HepG2 (cell line): Measurements from ENCODE around the gene DDAH1. TPM values are rescaled to one million over a fixed set of nuclear protein-coding genes. Genes with fewer than 3 reads are reported as not detected.
A peak's percentile ranks its signal among the peaks of the same experiment; 100 is the strongest.

Experiments used
- ATAC-seq: fragments of 200-7000 bp; cut with Tn5 transposase; 3 replicates; pipeline ENCODE4 v1.9.1; 2020; ENCODE audit warnings: mild to moderate bottlenecking, moderate library complexity
- BruUV-seq: library from RNA; stranded (reverse); fragments of 400-500 nt; replicated peaks from 2 replicates; lab custom pipeline; 2021; lab: Mats Ljungman, UMichigan
- CTCF ChIA-PET: fragments of 300-600 bp; formaldehyde crosslinking; extraction: SDS; loops from one replicate; lab custom pipeline; 2021; ENCODE audit warnings: low total read pairs, inconsistent platforms, low intra/inter-chr PET ratio; lab: Yijun Ruan, JAX
- POLR2A ChIA-PET: fragments of 350-600 bp; sonication (Branson Sonifier 250); formaldehyde crosslinking; loops from one replicate; lab custom pipeline; 2020; ENCODE audit warnings: antibody characterized with exemption, inconsistent platforms; lab: Yijun Ruan, JAX
- DNase-seq: peaks from one replicate; pipeline ENCODE4 v3.0.0-alpha.2; 2015; ENCODE audit warnings: low spot score
- FAIRE-seq: peaks from 3 replicates; lab custom pipeline; 2011; peaks lifted over from hg19 to GRCh38; lab: Jason Lieb, UNC
- H2AFZ ChIP-seq: one replicate; pipeline ENCODE4 v1.6.1; 2011; ENCODE audit warnings: low read length, inconsistent platforms
- H3K27ac ChIP-seq: fragments of 300-600 bp; 3 replicates; pipeline ENCODE4 v1.8.0; 2011; ENCODE audit warnings: mixed run types, mild to moderate bottlenecking, mixed read lengths, low read length, inconsistent platforms; ENCODE audit not compliant: insufficient read depth; ENCODE audit errors: extremely low read length
- H3K27me3 ChIP-seq, 2 experiments: fragments of 200-600 bp in 1 of 2; 2 replicates in 1 of 2; 3 replicates in 1 of 2; pipeline versions ENCODE4 v1.6.0 to v1.8.0; 2011; ENCODE audit warnings: low read length in 2 of 2, mild to moderate bottlenecking in 2 of 2, moderate library complexity in 2 of 2, inconsistent platforms in 1 of 2; ENCODE audit not compliant: insufficient read depth in 2 of 2, control insufficient read depth in 1 of 2
- H3K36me3 ChIP-seq, 2 experiments: fragments of 200-600 bp in 1 of 2; replicated peaks in 1 of 2; 2 replicates in 1 of 2; 3 replicates in 1 of 2; pipeline versions ENCODE4 v1.5.1 to v1.8.0; 2011; ENCODE audit warnings: low read length in 2 of 2, inconsistent platforms in 1 of 2; ENCODE audit not compliant: insufficient read depth in 2 of 2, control insufficient read depth in 1 of 2
- H3K4me1 ChIP-seq: 2 replicates; pipeline ENCODE4 v1.5.1; 2012; ENCODE audit warnings: low read length, inconsistent platforms; ENCODE audit not compliant: insufficient read depth
- H3K4me2 ChIP-seq: 2 replicates; pipeline ENCODE4 v1.6.0; 2011; ENCODE audit warnings: low read depth, low read length, inconsistent platforms
- H3K4me3 ChIP-seq, 3 experiments: fragments of 200-600 bp in 1 of 3; sonication (generic), shearing (Covaris generic) in 1 of 3; replicated peaks in 1 of 3; 2 replicates each; pipeline ENCODE4 v1.5.1; 2011 to 2016; ENCODE audit warnings: low read length in 3 of 3, inconsistent platforms in 2 of 3, low read depth in 2 of 3, mild to moderate bottlenecking in 2 of 3, control low read depth in 1 of 3, mixed read lengths in 1 of 3; ENCODE audit not compliant: insufficient read depth in 1 of 3
- H3K79me2 ChIP-seq: one replicate; pipeline ENCODE4 v1.6.1; 2011; ENCODE audit warnings: low read length, inconsistent platforms; ENCODE audit not compliant: insufficient read depth
- H3K9ac ChIP-seq: 2 replicates; pipeline ENCODE4 v1.6.0; 2011; ENCODE audit warnings: mild to moderate bottlenecking, low read depth, low read length, inconsistent platforms; ENCODE audit not compliant: insufficient read depth
- H3K9me3 ChIP-seq: 2 replicates; pipeline ENCODE4 v1.5.1; 2012; ENCODE audit warnings: mild to moderate bottlenecking, low read length
- H4K20me1 ChIP-seq: 2 replicates; pipeline ENCODE4 v1.6.0; 2011; ENCODE audit warnings: inconsistent platforms, mild to moderate bottlenecking, low read length, moderate library complexity; ENCODE audit not compliant: insufficient read depth
- CERS6 ChIP-seq: sonication (generic); formaldehyde crosslinking; IDR thresholded peaks from 2 replicates; pipeline ENCODE4 v1.5.0; 2020; ENCODE audit warnings: missing genetic modification reagents
- CREB1 ChIP-seq, 2 experiments: fragments of 450-650 bp in 1 of 2; IDR thresholded peaks; 2 replicates each; pipeline ENCODE4 v1.6.1; 2016 to 2017; ENCODE audit warnings: control low read depth in 1 of 2, mild to moderate bottlenecking in 1 of 2, missing compliant biosample characterization in 1 of 2, missing genetic modification characterization in 1 of 2
- HES4 ChIP-seq: sonication (generic); formaldehyde crosslinking; IDR thresholded peaks from 2 replicates; pipeline ENCODE4 v1.9.0; 2021; ENCODE audit warnings: mild to moderate bottlenecking, missing genetic modification reagents, borderline replicate concordance
- NR2F6 ChIP-seq, 2 experiments: IDR thresholded peaks; 2 replicates each; pipeline ENCODE4 v1.6.1; 2016; ENCODE audit warnings: antibody characterized with exemption in 1 of 2, mild to moderate bottlenecking in 1 of 2
- RXRA ChIP-seq: sonication (generic); formaldehyde crosslinking; IDR thresholded peaks from 2 replicates; pipeline ENCODE4 v1.5.1; 2020; ENCODE audit warnings: missing genetic modification reagents
- SRY ChIP-seq: sonication (generic); formaldehyde crosslinking; IDR thresholded peaks from 2 replicates; pipeline ENCODE4 v1.8.0; 2022; ENCODE audit warnings: mild to moderate bottlenecking, missing genetic modification reagents
- ZNF124 ChIP-seq: sonication (generic); formaldehyde crosslinking; IDR thresholded peaks from 2 replicates; pipeline ENCODE4 v1.4.0; 2020; ENCODE audit warnings: missing genetic modification reagents
- ZSCAN5A ChIP-seq: sonication (generic); formaldehyde crosslinking; IDR thresholded peaks from 2 replicates; pipeline ENCODE4 v1.8.0; 2022; ENCODE audit warnings: mild to moderate bottlenecking, missing genetic modification reagents, borderline replicate concordance
- WGBS: methylation state at CpG from one replicate; pipeline ENCODE4 v1.1.6; 2017; ENCODE audit warnings: low lambda C conversion rate; 5-methylcytosine and 5-hydroxymethylcytosine counted together
- in situ Hi-C: cut with HindIII; loops from 2 replicates; pipeline ENCODE4 v1.10.0; 2017; ENCODE audit warnings: low pct_unique_long_range_greater_than_20kb; ENCODE audit not compliant: extremely low pct_ligation_motif_present
- intact Hi-C: fragments of 100-400 bp; cut with micrococcal nuclease; formaldehyde crosslinking; loops from one replicate; pipeline ENCODE4 v1.10.0; 2022; ENCODE audit not compliant: unreplicated experiment
- polyA plus RNA-seq, 8 experiments: library from polyadenylated mRNA; depleted of rRNA in 3 of 8; stranded (reverse) in 7 of 8; unstranded in 1 of 8; fragments of >200 nt; fragmentation: Illumina TruSeq in 4 of 8; extraction: Trizol in 4 of 8; gene quantifications; 2 replicates each; pipeline versions ENCODE4 v1.2.1 to v1.2.3, GENCODE V29; 2011 to 2016; ENCODE audit warnings: low read depth in 4 of 8, missing spikeins in 1 of 8, mixed read lengths in 1 of 8; ENCODE audit not compliant: insufficient read depth in 1 of 8
- total RNA-seq, 5 experiments: library from RNA; depleted of rRNA; stranded (reverse); fragments of >200 nt; fragmentation: Illumina TruSeq; extraction: Trizol; gene quantifications; 2 replicates each; pipeline ENCODE4 v1.2.3, GENCODE V29; 2016; ENCODE audit warnings: low read depth in 1 of 5

Gene DDAH1
- total and polyA plus RNA-seq, 2 of the 13 experiments (the other 11 are each of a cell fraction or from before 2014, with no cell fraction given), result 39.7 to 64.4 TPM

GRCh38 chr1:85406081-85406480 lies 58.9 kb downstream of the DDAH1 start:
- ChIA-PET CTCF (no interaction called here), POLR2A (no interaction called here)
- no peaks in the 10 kb centered on the region for H3K36me3 ChIP-seq
- DNase-seq, result no peak
- intact Hi-C loops, result no loop called here
- peaks cover 21% of the 10 kb centered on the region for H3K4me1 ChIP-seq
- H3K27ac ChIP-seq, result no peak overlapping the region
- H3K27me3 ChIP-seq, result no peaks in the 10 kb centered on the region
- 100% methylated on average over 1 of the region's 1 CpG for WGBS
- H3K4me3 ChIP-seq, result no peak overlapping the region
- ATAC-seq, result no peak
- no peak overlapping the region for H3K4me2 ChIP-seq
- H3K9me3 ChIP-seq, result no peaks in the 10 kb centered on the region
- peaks cover 31% of the 10 kb centered on the region for H3K79me2 ChIP-seq
- no TSS peak for BruUV-seq
- no peak overlapping the region for H2AFZ ChIP-seq
- no peak overlapping the region for H3K9ac ChIP-seq
- no peaks in the 10 kb centered on the region; the same call in 1 of the 2 replicates for H4K20me1 ChIP-seq
- FAIRE-seq, result no peak
- TF ChIP-seq RXRA (CRISPR knock-in tag), result no peak
- TF ChIP-seq CREB1 (IDR thresholded peaks at IDR 0.05), result no peak
- TF ChIP-seq CREB1 (CRISPR knock-in tag; IDR thresholded peaks at IDR 0.05), result 0 out of 2 replicates have a peak, but pooled peaks have one; percentile 21
- in situ Hi-C loops, result no loop called here

GRCh38 chr1:85404408-85404807 lies 60.6 kb downstream of the DDAH1 start:
- intact Hi-C loops, result no loop called here
- H3K36me3 ChIP-seq, result no peaks in the 10 kb centered on the region
- WGBS, result 97% methylated on average over 5 of the region's 5 CpGs
- H3K27me3 ChIP-seq, result no peaks in the 10 kb centered on the region
- POLR2A ChIA-PET, result no interaction called here
- H3K27ac ChIP-seq, result no peak overlapping the region
- no peaks in the 10 kb centered on the region for H4K20me1 ChIP-seq
- peaks cover 26% of the 10 kb centered on the region for H3K79me2 ChIP-seq
- CTCF ChIA-PET, result no interaction called here
- no peak overlapping the region for H3K4me3 ChIP-seq
- H3K4me2 ChIP-seq, result no peak overlapping the region
- peaks cover 21% of the 10 kb centered on the region for H3K4me1 ChIP-seq
- DNase-seq, result no peak
- no peak overlapping the region for H2AFZ ChIP-seq
- FAIRE-seq, result no peak
- no TSS peak for BruUV-seq
- in situ Hi-C loops, result no loop called here
- H3K9me3 ChIP-seq, result no peaks in the 10 kb centered on the region
- no peak for ATAC-seq
- no peak for TF ChIP-seq HES4 (CRISPR knock-in tag)
- no peak for TF ChIP-seq ZNF124
- TF ChIP-seq CERS6 (CRISPR knock-in tag), result no peak
- TF ChIP-seq NR2F6 (IDR thresholded peaks at IDR 0.05), result no peak
- no peak for TF ChIP-seq NR2F6 (CRISPR knock-in tag; IDR thresholded peaks at IDR 0.05)
- no peak for TF ChIP-seq ZSCAN5A (CRISPR knock-in tag)
- TF ChIP-seq SRY (CRISPR knock-in tag), result no peak
- TF ChIP-seq, all 625 proteins: peak for 0
- H3K9ac ChIP-seq, result no peak overlapping the region
